Naive B cell (primary cell): ENCODE data around the gene TSPY9. TPM values are rescaled to one million over a fixed set of nuclear protein-coding genes. Genes with fewer than 3 reads are reported as not detected.
"Not testable (repeated sequence)": the region's sequence is repeated elsewhere in the genome, so short reads cannot be mapped to it uniquely, and the experiment has no call there.

Experiments
- ATAC-seq, 2 donors: fragments of 150-1000 bp; cut with Tn5 transposase; 2 replicates each; pipeline ENCODE4 v1.10.0; 2021; ENCODE audit warnings: low read depth in 2 of 2, mild to moderate bottlenecking in 2 of 2, moderate library complexity in 2 of 2
- DNase-seq: peaks from one replicate; pipeline ENCODE4 v3.0.0; 2022
- H3K27ac Mint-ChIP-seq, 6 donors: one replicate each; pipeline ENCODE4 v1.8.0; 2020 to 2022; ENCODE audit warnings: mild to moderate bottlenecking in 6 of 6, mixed read lengths in 6 of 6, moderate library complexity in 5 of 6, inconsistent platforms in 2 of 6
- H3K27me3 Mint-ChIP-seq, 3 donors: one replicate each; pipeline ENCODE4 v1.8.0; 2021 to 2022; ENCODE audit warnings: mixed read lengths in 3 of 3, mild to moderate bottlenecking in 1 of 3
- H3K36me3 Mint-ChIP-seq, 2 donors: one replicate each; pipeline ENCODE4 v1.8.0; 2020 to 2022; ENCODE audit warnings: mixed read lengths in 2 of 2, inconsistent platforms in 1 of 2, mild to moderate bottlenecking in 1 of 2
- H3K4me1 Mint-ChIP-seq, 3 donors: one replicate each; pipeline ENCODE4 v1.8.0; 2020 to 2022; ENCODE audit warnings: mixed read lengths in 3 of 3, inconsistent platforms in 1 of 3, mild to moderate bottlenecking in 1 of 3, moderate library complexity in 1 of 3
- H3K4me3 Mint-ChIP-seq, 8 donors: one replicate each; pipeline ENCODE4 v1.8.0; 2020 to 2022; ENCODE audit warnings: mild to moderate bottlenecking in 8 of 8, mixed read lengths in 8 of 8, moderate library complexity in 8 of 8, inconsistent platforms in 2 of 8
- H3K9me3 Mint-ChIP-seq, 7 donors: one replicate each; pipeline ENCODE4 v1.8.0; 2020 to 2022; ENCODE audit warnings: mixed read lengths in 7 of 7, mild to moderate bottlenecking in 5 of 7, inconsistent platforms in 2 of 7, moderate library complexity in 1 of 7
- polyA plus RNA-seq, 6 donors: library from polyadenylated mRNA; unstranded; fragments of 300-500 nt; fragmentation: Illumina TruSeq; gene quantifications; one replicate each; pipeline ENCODE4 v1.2.3, GENCODE V29; 2021; ENCODE audit warnings: low read depth in 6 of 6

TSPY9 gene
- not detected for polyA plus RNA-seq

- not testable (repeated sequence) for H3K36me3 Mint-ChIP-seq, ATAC-seq, H3K27ac Mint-ChIP-seq, H3K27me3 Mint-ChIP-seq, H3K9me3 Mint-ChIP-seq, DNase-seq, H3K4me1 Mint-ChIP-seq, H3K4me3 Mint-ChIP-seq
Measured at GRCh38 chrY:9486967-9487366, at the start of gene TSPY9. TSPY9 (plus strand) TSS chrY:9487267; CDS start chrY:9487313, 46 bp downstream.

GRCh38 chrY:9466655-9467054 lies 20.4 kb upstream of the TSPY9 start, which contains the start of gene TSPY1:
TSPY1 (plus strand) TSS chrY:9466955; CDS start chrY:9467001, 46 bp downstream.
- DNase-seq, H3K9me3 Mint-ChIP-seq, H3K27me3 Mint-ChIP-seq, H3K27ac Mint-ChIP-seq, H3K36me3 Mint-ChIP-seq, H3K4me3 Mint-ChIP-seq, H3K4me1 Mint-ChIP-seq, ATAC-seq: not testable (repeated sequence)

GRCh38 chrY:9504396-9504795 lies 17.3 kb downstream of the TSPY9 start:
- H3K4me1 Mint-ChIP-seq, H3K36me3 Mint-ChIP-seq, H3K9me3 Mint-ChIP-seq, H3K27me3 Mint-ChIP-seq, DNase-seq, H3K27ac Mint-ChIP-seq, H3K4me3 Mint-ChIP-seq, ATAC-seq: not testable (repeated sequence)

GRCh38 chrY:9516287-9516686 lies 29.2 kb downstream of the TSPY9 start:
- H3K9me3 Mint-ChIP-seq, H3K4me1 Mint-ChIP-seq, H3K27me3 Mint-ChIP-seq, H3K27ac Mint-ChIP-seq, H3K36me3 Mint-ChIP-seq, H3K4me3 Mint-ChIP-seq, DNase-seq, ATAC-seq: not testable (repeated sequence)

GRCh38 chrY:9527580-9527979 lies 40.5 kb downstream of the TSPY9 start, which contains the start of gene TSPY10:
TSPY10 (plus strand) TSS chrY:9527880; CDS start chrY:9527926, 46 bp downstream.
- not testable (repeated sequence) for H3K4me1 Mint-ChIP-seq, DNase-seq, H3K27me3 Mint-ChIP-seq, H3K36me3 Mint-ChIP-seq, ATAC-seq, H3K27ac Mint-ChIP-seq, H3K9me3 Mint-ChIP-seq, H3K4me3 Mint-ChIP-seq

Other genes with a start within 250 kb of the TSPY9 start
- gene TSPY4, start 149.8 kb upstream of the TSPY9 start, polyA plus RNA-seq = not detected
- gene TSPY8, start 129.5 kb upstream of the TSPY9 start, polyA plus RNA-seq = not detected
- gene TSPY3, start 88.8 kb upstream of the TSPY9 start, polyA plus RNA-seq = not detected
- not detected for gene TSPY1, start 20.3 kb upstream of the TSPY9 start, polyA plus RNA-seq
- gene TSPY10, start 40.6 kb downstream of the TSPY9 start, polyA plus RNA-seq = not detected